ENCODE results near the gene REXO2. TPM values are rescaled to one million over a fixed set of nuclear protein-coding genes. Genes with fewer than 3 reads are reported as not detected.

The REXO2 gene
- total and polyA plus RNA-seq, 2 of the 8 experiments (the other 6 are each of a cell fraction or from before 2014, with no cell fraction given): 111 to 114 TPM

GRCh38 chr11:114433376-114433775 lies 5.9 kb upstream of the REXO2 start:
- Histone ChIP-seq H3K9ac (replicated peaks in 1 of 4; ENCODE audit: extremely low read depth in 1 of 4, low read depth in 3 of 4, low read length in 3 of 4) (no peak overlapping the region), H3K36me3 (ENCODE audit: control insufficient read depth in 2 of 4, insufficient read depth in 4 of 4, low read length in 3 of 4) (no peaks in the 10 kb centered on the region), H3K23ac (ENCODE audit: insufficient read length) (no peak overlapping the region), H3K79me1 (ENCODE audit: low read depth, low read length) (no peaks in the 10 kb centered on the region), H4K8ac (ENCODE audit: extremely low read depth, insufficient read depth, low read length) (no peak overlapping the region), H3K14ac (ENCODE audit: insufficient read length) (no peak overlapping the region), H2BK120ac (replicated peaks; ENCODE audit: low read depth, low read length) (no peak overlapping the region), H3K27me3 (replicated peaks in 1 of 4; ENCODE audit: control insufficient read depth in 3 of 4, extremely low read depth in 1 of 4, insufficient read depth in 3 of 4, low read length in 3 of 4) (no peaks in the 10 kb centered on the region), H2BK12ac (ENCODE audit: low read depth, low read length) (no peak overlapping the region), H3K4ac (replicated peaks; ENCODE audit: insufficient read length, low read depth, low read length) (no peak overlapping the region), H2BK20ac (ENCODE audit: low read length) (no peak overlapping the region), H4K5ac (ENCODE audit: insufficient read length, low read depth, low read length) (no peak overlapping the region), H4K20me1 (replicated peaks in 1 of 2; ENCODE audit: control insufficient read depth in 1 of 2, insufficient read depth in 2 of 2, low read length in 2 of 2) (no peaks in the 10 kb centered on the region), H3K4me3 (ENCODE audit: extremely low read depth in 1 of 4, insufficient read depth in 2 of 4, low read depth in 3 of 4, low read length in 4 of 4) (no peak overlapping the region), H3K27ac (ENCODE audit: low read depth, low read length) (no peak overlapping the region), H2AK5ac (ENCODE audit: low read depth, low read length) (no peak overlapping the region), H2BK15ac (ENCODE audit: low read length) (no peak overlapping the region), H2BK5ac (ENCODE audit: low read depth, low read length) (no peak overlapping the region), H4K91ac (replicated peaks; ENCODE audit: insufficient read length, low read length) (no peak overlapping the region), H3K56ac (replicated peaks; ENCODE audit: insufficient read length, low read depth, low read length) (no peak overlapping the region), H3K23me2 (ENCODE audit: low read depth, low read length) (no peaks in the 10 kb centered on the region), H3K18ac (ENCODE audit: extremely low read depth, low read length) (no peak overlapping the region), H3K9me3 (ENCODE audit: insufficient read depth in 2 of 2, low read depth in 1 of 2, low read length in 1 of 2) (no peaks in the 10 kb centered on the region), H2AFZ (ENCODE audit: low read length) (no peak overlapping the region), H3K4me2 (ENCODE audit: insufficient read depth in 1 of 2, low read depth in 2 of 2, low read length in 2 of 2) (no peak overlapping the region), H3K79me2 (ENCODE audit: control insufficient read depth in 1 of 2, insufficient read depth in 2 of 2, low read length in 2 of 2) (no peaks in the 10 kb centered on the region), H3K4me1 (replicated peaks in 1 of 4; ENCODE audit: control insufficient read depth in 3 of 4, insufficient read depth in 4 of 4, low read length in 3 of 4) (peaks cover 0 to 8% (median 3%) of the 10 kb centered on the region in 4 experiments; a peak in 3 of 7 replicates)
- CTCF ChIA-PET (ENCODE audit: partially characterized antibody): no interaction called here
- POLR2A ChIA-PET (ENCODE audit: partially characterized antibody): no interaction called here
- WGBS, 2 experiments (ENCODE audit: extremely low coverage in 1 of 2, insufficient coverage in 1 of 2, insufficient read length in 1 of 2, insufficient replicate concordance in 2 of 2, low coverage in 1 of 2, low lambda C conversion rate in 2 of 2, missing lambda C conversion rate in 1 of 2): 81% methylated on average over 4 of the region's 4 CpGs; no CpG with 5 or more reads in 1 of the 2 experiments
- FAIRE-seq (no peak), DNase-seq (ENCODE audit: low read depth in 1 of 2, low spot score in 2 of 2) (no peak)
- TF ChIP-seq MAFK (IDR thresholded peaks at IDR 0.05; ENCODE audit: low read depth, low read length) (no peak), YY1 (IDR thresholded peaks at IDR 0.05; ENCODE audit: low read depth, low read length) (no peak), SP2 (IDR thresholded peaks at IDR 0.05; ENCODE audit: low read length) (no peak), JUN (IDR thresholded peaks at IDR 0.05; ENCODE audit: low read depth, low read length) (no peak), HDAC2 (IDR thresholded peaks at IDR 0.05; ENCODE audit: borderline replicate concordance in 1 of 2, low read depth in 2 of 2, low read length in 2 of 2) (no peak), POU5F1 (IDR thresholded peaks at IDR 0.05; ENCODE audit: low read depth, low read length) (no peak), KDM1A (IDR thresholded peaks at IDR 0.05; ENCODE audit: borderline replicate concordance, low read length) (no peak), RFX5 (IDR thresholded peaks at IDR 0.05; ENCODE audit: borderline replicate concordance, low read depth, low read length) (no peak), CTBP2 (IDR thresholded peaks at IDR 0.05; ENCODE audit: borderline replicate concordance, insufficient read depth, insufficient read length, low read length) (no peak), RNF2 (IDR thresholded peaks at IDR 0.05; ENCODE audit: borderline replicate concordance, low read depth, low read length, missing control alignments, poor library complexity, severe bottlenecking) (no peak), CHD2 (IDR thresholded peaks at IDR 0.05; ENCODE audit: low read length) (no peak), POLR2A (IDR thresholded peaks at IDR 0.05; ENCODE audit: control extremely low read depth in 1 of 2, low read depth in 2 of 2, low read length in 2 of 2) (no peak), SRF (IDR thresholded peaks at IDR 0.05; ENCODE audit: low read depth, low read length) (no peak), GTF2F1 (IDR thresholded peaks at IDR 0.05; ENCODE audit: borderline replicate concordance, low read depth, low read length) (no peak), PHF8 (conservative IDR thresholded peaks at IDR 0.05; ENCODE audit: low read depth, low read length) (no peak)

All from H1 (cell line).